ENCODE data around the gene TUBB4B.

Gene TUBB4B

GRCh38 chr9:137213160-137214060 lies 27.7 kb upstream of the TUBB4B start:
- H3K4me3 ChIP-seq (ENCODE audit: low read depth, low read length) = no peak overlapping the region
- no peak for TF ChIP-seq CTCF (IDR thresholded peaks at IDR 0.05; ENCODE audit: low read depth, low read length)

- no peak overlapping the region for H3K4me3 ChIP-seq (ENCODE audit: low read depth, low read length)
- TF ChIP-seq CTCF (IDR thresholded peaks at IDR 0.05; ENCODE audit: low read depth, low read length) = no peak
These were observed 26.5 kb upstream of the TUBB4B start for GRCh38 chr9:137214620-137215019.

- H3K4me3 ChIP-seq (ENCODE audit: low read depth, low read length) = no peak overlapping the region
- no peak for TF ChIP-seq CTCF (IDR thresholded peaks at IDR 0.05; ENCODE audit: low read depth, low read length)
These were observed 25.7 kb upstream of the TUBB4B start for GRCh38 chr9:137215196-137215986.

GRCh38 chr9:137216188-137216965 lies 24.7 kb upstream of the TUBB4B start:
- no peak overlapping the region for H3K4me3 ChIP-seq (ENCODE audit: low read depth, low read length)

GRCh38 chr9:137217276-137218211 lies 23.5 kb upstream of the TUBB4B start:
- no peak for TF ChIP-seq CTCF (IDR thresholded peaks at IDR 0.05; ENCODE audit: low read depth, low read length)

More at GRCh38 chr9:137216188-137216965, 24.7 kb upstream of the TUBB4B start:
- no peak for TF ChIP-seq CTCF (IDR thresholded peaks at IDR 0.05; ENCODE audit: low read depth, low read length)

GRCh38 chr9:137218212-137218753 lies 22.8 kb upstream of the TUBB4B start:
- TF ChIP-seq CTCF (IDR thresholded peaks at IDR 0.05; ENCODE audit: low read depth, low read length) = no peak
- no peak overlapping the region for H3K4me3 ChIP-seq (ENCODE audit: low read depth, low read length)

More at GRCh38 chr9:137217276-137218211, 23.5 kb upstream of the TUBB4B start:
- H3K4me3 ChIP-seq (ENCODE audit: low read depth, low read length) = no peak overlapping the region
